ENCODE data around the gene COL18A1.
"Not testable (repeated sequence)": the region's sequence is repeated elsewhere in the genome, so short reads cannot be mapped to it uniquely, and the experiment has no call there.

The COL18A1 gene

DNA sequence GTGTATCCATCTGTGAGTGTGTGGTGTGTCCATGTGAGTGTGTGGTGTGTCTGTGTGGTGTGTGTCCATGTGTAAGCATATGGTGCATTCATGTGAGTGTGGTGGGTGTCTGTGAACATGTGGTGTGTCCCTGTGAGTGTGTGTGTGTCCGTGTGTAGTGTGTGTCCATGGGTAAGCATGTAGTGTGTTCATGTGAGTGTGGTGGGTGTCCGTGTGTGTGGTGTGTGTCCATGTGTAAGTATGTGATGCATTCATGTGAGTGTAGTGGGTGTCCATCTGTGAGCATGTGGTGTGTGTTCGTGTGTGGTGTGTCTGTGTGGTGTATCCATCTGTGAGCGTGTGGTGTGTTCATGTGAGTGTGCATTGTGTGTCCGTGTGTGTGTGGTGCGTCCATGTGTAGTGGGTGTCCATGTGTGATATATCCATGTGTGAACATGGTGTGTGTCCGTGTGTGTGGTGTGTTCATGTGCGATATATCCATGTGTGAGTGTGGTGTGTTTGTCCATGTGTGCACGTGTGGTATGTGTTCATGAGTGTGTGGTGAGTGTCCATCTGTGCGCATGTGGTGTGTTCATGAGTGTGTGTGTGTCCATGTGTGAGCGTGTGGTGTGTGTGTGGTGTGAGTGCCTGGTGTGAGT lies 124.9 kb downstream of the COL18A1 start:
- no peak overlapping the region for H3K4me3 ChIP-seq (ENCODE audit: low read depth, low read length)
- no peak for DNase-seq (ENCODE audit: low read depth)
- TF ChIP-seq, protein P1, sequence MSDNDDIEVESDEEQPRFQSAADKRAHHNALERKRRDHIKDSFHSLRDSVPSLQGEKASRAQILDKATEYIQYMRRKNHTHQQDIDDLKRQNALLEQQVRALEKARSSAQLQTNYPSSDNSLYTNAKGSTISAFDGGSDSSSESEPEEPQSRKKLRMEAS (IDR thresholded peaks at IDR 0.05; ENCODE audit: low read depth, low read length): no peak
- TF ChIP-seq, protein P2, sequence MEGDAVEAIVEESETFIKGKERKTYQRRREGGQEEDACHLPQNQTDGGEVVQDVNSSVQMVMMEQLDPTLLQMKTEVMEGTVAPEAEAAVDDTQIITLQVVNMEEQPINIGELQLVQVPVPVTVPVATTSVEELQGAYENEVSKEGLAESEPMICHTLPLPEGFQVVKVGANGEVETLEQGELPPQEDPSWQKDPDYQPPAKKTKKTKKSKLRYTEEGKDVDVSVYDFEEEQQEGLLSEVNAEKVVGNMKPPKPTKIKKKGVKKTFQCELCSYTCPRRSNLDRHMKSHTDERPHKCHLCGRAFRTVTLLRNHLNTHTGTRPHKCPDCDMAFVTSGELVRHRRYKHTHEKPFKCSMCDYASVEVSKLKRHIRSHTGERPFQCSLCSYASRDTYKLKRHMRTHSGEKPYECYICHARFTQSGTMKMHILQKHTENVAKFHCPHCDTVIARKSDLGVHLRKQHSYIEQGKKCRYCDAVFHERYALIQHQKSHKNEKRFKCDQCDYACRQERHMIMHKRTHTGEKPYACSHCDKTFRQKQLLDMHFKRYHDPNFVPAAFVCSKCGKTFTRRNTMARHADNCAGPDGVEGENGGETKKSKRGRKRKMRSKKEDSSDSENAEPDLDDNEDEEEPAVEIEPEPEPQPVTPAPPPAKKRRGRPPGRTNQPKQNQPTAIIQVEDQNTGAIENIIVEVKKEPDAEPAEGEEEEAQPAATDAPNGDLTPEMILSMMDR (IDR thresholded peaks at IDR 0.05; ENCODE audit: low read depth, low read length): no peak
- TF ChIP-seq MYC (IDR thresholded peaks at IDR 0.05; ENCODE audit: low read depth, low read length) (no peak), POLR2A (IDR thresholded peaks at IDR 0.05; ENCODE audit: extremely low read depth, insufficient read length) (no peak)

DNA sequence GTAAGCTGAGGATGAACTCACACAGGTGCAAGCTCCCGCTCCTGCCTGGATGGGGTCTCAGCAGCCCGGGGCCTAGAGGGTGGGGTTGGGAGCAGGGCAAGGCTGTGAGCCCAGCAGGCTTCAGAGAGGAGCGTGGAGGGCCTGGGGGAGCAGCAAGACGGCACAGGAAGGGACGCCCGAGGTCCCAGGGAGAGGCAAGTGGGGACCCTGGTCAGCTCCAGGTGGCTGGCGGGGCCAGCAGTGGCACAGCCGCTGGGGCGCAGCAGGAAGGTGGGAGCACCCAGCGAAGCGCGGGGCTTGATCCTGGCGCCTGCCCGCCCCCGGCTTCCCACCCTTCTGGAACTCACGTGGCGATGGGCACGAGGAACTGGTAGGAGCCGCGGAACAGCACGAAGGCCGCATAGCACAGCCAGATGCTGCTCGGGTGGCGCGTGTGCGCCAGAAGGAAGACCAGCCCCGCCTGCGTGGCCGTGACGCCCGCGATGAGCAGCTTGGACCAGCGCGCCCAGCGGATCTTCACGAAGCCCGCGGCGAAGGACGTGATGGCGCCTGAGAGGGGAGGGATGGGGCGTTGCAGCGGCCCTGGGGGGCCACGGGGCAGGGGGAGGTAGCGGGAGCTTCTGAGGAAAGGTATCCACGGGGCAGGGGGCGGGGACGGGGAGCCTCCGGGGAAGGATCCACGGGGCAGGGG lies 125.6 kb downstream of the COL18A1 start:
- DNase-seq (ENCODE audit: low read depth): no peak
- TF ChIP-seq, protein P1 (IDR thresholded peaks at IDR 0.05; ENCODE audit: low read depth, low read length): no peak
- no peak for TF ChIP-seq POLR2A (IDR thresholded peaks at IDR 0.05; ENCODE audit: extremely low read depth, insufficient read length)
- no peak overlapping the region for H3K4me3 ChIP-seq (ENCODE audit: low read depth, low read length)

GRCh38 chr21:45531114-45531392 lies 126.1 kb downstream of the COL18A1 start:
- H3K4me3 ChIP-seq (ENCODE audit: low read depth, low read length); DNase-seq (ENCODE audit: low read depth): not testable (repeated sequence)

DNA sequence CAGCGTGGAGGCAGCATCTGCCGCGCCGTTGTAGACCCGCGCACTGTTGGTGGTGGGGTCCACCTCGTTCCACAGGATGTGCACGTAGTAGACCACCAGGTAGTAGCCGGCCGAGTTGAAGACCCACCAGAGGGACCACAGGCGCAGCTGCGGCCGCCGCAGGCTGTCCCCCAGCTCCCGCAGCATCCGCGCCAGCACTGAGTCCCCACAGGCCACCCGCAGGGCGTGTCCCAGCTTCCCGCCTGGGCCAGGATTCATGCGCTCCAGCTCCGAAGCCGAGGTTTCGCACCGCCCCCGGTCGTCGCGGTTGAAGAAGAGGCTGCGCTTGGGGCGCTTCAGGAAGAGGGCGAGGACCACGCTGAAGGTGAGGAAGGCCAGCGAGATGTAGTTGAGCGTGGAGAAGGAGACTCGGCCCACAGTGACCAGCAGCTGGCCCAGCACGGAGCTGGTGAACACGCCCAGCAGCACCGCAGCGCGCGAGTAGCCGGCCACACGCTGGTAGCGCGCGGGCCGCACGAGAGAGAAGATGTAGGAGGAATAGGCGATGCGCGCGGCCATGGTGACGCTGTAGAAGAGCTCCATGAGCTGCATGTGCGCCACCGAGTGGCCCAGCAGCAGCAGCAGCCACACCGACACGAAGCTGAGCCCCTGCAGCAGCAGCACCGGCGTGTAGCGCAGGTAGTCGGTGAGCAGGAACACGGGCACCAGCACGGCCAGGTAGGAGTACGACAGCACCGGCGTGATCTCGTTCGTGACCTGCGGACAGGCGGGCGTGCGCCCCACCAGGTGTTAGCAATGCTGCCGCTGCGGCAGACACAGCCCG lies 126.6 kb downstream of the COL18A1 start:
- DNase-seq (ENCODE audit: low read depth): no peak
- no peak overlapping the region for H3K4me3 ChIP-seq (ENCODE audit: low read depth, low read length)
- TF ChIP-seq MYC (IDR thresholded peaks at IDR 0.05; ENCODE audit: low read depth, low read length) (no peak), POLR2A (IDR thresholded peaks at IDR 0.05; ENCODE audit: extremely low read depth, insufficient read length) (no peak)
- TF ChIP-seq, protein P1 (IDR thresholded peaks at IDR 0.05; ENCODE audit: low read depth, low read length): no peak
- TF ChIP-seq, protein P2 (IDR thresholded peaks at IDR 0.05; ENCODE audit: low read depth, low read length): no peak

- peak; percentile 56 for DNase-seq (ENCODE audit: low read depth)
- TF ChIP-seq, protein P1 (IDR thresholded peaks at IDR 0.05; ENCODE audit: low read depth, low read length): no peak
- TF ChIP-seq, protein P2 (IDR thresholded peaks at IDR 0.05; ENCODE audit: low read depth, low read length): no peak
- TF ChIP-seq POLR2A (IDR thresholded peaks at IDR 0.05; ENCODE audit: extremely low read depth, insufficient read length): no peak
- H3K4me3 ChIP-seq (ENCODE audit: low read depth, low read length): no peak overlapping the region
These were observed 127.9 kb downstream of the COL18A1 start for GRCh38 chr21:45532826-45533360.

DNA sequence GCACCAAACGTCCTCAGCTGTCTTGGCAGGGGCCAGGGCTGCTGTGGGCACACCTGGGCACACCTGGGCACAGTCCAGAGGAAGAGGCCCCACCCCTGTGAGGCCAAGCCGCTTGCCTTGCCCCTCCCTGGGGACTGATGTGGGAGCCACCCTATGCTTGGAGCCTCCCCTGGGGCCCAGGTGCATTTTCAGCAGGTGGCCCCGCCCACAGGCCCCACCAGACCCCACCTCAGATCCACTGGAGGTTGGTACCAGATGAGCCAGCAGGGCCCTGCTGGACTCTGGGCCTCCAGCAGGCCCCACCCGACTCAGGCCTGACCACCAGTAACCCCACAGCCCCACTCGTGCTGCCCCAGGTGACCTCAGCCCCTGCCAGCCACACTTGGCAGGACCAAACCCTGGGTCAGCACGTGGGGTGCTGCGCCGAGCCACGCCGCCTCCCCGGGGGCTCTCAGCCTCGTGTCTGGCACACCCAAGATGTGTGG lies 128.4 kb downstream of the COL18A1 start:
- H3K4me3 ChIP-seq (ENCODE audit: low read depth, low read length): no peak overlapping the region
- no peak for DNase-seq (ENCODE audit: low read depth)
- no peak for TF ChIP-seq POLR2A (IDR thresholded peaks at IDR 0.05; ENCODE audit: extremely low read depth, insufficient read length)
- TF ChIP-seq, protein P1 (IDR thresholded peaks at IDR 0.05; ENCODE audit: low read depth, low read length): no peak
- TF ChIP-seq, protein P2 (IDR thresholded peaks at IDR 0.05; ENCODE audit: low read depth, low read length): no peak
- TF ChIP-seq MYC (IDR thresholded peaks at IDR 0.05; ENCODE audit: low read depth, low read length): no peak

Measured in NB4 (cell line).